GM21528 (cell line): ENCODE data around the gene CTTN.
"Not testable (repeated sequence)": the region's sequence is repeated elsewhere in the genome, so short reads cannot be mapped to it uniquely, and the experiment has no call there.

Experiments
- ATAC-seq: cut with Tn5 transposase; IDR thresholded peaks from one replicate; pipeline ENCODE4 v1.9.1; 2021; ENCODE audit warnings: mild to moderate bottlenecking, moderate library complexity; ENCODE audit not compliant: unreplicated experiment, low FRiP score

CTTN gene

DNA sequence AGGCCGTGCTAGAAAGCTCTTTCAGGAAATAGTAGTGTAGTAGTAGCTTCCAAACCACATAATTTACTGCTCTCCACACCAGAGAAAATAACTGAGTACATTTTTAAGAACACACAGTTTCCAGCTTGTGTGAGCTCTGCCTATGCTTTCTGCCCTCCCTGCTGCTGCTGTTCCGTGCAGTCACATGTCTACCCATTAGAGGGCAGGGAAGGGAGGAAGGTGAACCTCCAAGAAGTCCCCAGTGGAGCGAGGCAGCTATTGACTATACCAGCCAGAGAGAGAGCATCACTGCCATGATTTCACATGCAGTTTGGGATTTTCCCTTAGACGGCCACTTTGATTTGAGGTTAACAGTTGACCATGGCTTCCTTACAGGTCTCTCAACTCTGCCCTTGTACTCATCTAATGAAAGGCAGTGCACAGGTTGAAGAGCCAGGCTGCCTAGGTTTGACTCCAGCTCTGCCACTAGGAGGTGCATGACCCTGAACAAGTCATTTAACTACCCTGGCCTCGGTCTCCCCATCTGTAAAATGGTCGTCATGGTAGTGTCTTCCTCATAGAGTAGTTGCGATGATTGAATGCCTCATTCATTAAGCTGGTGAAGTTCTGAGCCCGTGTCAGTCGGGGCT is 19.7 kb upstream of the CTTN start:
- no peak for ATAC-seq

DNA sequence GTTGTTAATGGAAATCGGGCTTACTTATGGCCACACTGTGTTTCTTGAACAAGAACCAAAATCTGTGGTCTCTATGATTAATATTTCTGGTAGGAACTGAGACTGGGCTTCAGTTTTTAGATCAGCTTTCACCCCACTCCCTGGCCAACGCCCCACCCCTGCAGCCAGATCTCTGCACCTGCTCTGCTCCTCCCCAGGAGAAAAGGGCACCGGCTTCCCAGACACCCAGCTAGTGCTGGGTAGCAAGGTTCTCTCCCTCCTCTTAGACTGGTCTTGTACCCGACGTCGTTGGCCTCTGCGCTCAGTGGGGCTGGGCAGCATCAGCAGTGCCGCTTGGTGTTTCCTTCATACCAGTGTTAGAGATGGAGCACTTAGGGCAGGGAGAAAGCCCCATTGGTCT is 17.0 kb upstream of the CTTN start:
- ATAC-seq, result no peak

DNA sequence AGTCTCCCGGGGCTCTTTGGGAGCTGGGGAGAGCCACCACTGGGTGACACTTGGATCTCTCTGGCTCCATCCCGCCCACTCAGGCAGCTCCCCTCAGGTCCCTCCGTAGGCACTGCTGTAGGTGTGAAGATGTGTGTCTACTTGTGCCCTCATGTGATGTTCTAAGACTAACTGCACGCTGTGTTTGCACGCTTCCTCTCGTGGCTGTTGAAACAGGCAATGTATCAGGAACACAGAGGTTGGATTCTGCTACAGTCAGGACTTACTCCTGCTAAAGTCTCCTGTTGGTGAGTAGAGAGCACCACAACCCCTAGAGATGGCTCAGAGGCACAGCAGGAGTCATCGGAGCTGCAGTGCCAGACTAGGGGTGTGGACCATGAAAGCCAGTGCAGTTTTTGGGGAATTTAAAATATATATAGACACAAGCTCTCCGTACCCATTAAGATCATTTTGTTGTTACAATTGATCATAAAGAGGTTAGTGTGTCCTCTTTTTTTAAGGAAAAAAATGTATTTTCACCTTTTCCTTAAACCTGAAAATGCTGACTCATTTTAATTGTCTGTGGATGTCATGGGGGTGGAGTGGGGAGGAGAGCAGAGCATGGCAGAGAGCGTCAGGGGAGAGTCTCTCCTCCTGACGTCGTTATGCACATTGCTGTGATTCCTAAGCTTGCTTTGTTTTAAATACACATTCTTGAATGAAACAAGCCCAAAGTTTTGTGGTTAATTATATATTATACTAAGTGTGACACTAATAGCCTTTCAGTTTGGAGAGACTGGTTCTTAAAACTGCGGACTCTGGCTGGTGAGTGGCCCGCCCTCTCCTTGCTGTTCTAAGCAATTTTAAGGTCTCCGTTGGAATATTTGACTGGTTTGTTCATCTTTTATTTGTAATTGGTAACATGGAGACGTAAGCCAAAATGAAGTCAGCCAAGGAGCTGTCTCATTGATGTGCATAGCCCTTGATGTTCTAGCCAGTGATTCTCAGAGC is 16.2 kb upstream of the CTTN start:
- ATAC-seq, result no peak

DNA sequence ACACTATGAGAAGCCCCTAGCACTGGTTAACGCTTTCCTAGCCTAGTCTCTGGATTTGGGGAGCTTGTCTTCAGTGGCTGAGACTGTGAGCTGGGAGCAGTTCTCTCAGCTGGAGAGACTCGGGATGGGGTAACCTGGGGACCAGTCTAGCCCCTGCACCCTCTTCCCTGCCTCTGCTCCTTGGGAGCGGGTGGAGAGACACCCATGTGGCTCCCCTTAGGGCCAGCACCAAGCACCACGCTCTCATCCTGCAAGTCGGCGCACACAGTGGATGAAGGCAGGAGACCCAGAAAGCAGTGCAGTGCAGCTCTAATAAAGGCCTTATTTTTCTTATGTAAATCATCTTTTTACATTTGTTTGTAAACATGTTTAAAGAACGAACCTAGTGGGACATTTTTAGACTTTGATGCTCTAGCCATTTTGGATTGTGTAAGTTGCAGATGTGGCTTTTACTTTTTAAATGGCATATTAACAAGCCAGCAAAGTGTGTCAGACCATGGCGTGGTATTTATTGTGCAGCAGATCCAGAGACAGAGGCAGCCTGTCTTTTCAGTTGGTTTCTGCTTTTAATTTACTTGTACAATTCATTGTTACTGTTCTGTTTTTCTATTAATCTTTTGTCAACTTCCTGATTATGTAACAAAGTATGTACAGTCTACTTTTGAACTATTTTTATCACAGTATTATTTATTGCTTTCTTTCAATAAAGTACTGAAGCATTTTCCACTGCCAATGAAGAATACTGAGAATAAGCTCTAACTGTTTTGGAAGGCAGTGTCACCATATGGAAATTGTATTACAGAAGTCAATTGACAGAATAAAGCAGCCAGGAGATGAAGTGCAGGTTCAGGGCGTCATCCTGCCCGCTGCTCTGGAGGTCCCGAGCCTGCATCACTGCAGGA is 14.4 kb upstream of the CTTN start:
- no peak for ATAC-seq

DNA sequence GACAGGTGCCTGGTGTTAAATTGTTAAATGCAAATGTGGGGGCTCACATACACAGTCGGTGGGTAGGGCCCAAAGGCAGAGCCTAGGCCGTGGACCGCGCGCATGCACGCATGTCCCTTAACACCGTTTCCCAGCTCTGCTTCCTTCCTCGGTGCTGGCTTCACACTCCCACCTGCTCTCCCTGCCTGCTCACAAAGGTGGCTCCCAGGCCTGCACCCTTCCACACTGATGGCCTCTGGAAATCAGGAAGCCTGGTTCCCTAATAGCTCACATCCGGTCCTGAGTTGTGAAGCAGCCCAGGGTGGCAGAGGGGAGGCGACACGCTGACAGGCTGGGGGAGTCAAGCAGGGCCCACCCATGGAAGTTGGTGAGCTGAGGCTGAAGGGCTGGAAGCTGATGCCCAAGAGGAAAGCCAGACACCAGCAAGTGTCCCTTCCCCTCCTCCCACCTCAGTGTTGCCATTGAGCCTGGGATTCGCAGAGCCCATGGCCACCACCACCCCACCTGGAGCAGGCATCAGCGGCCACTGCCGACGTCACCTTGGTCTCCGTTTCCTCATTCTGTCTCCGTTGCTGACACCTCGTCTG is 13.7 kb upstream of the CTTN start:
- ATAC-seq, result no peak

DNA sequence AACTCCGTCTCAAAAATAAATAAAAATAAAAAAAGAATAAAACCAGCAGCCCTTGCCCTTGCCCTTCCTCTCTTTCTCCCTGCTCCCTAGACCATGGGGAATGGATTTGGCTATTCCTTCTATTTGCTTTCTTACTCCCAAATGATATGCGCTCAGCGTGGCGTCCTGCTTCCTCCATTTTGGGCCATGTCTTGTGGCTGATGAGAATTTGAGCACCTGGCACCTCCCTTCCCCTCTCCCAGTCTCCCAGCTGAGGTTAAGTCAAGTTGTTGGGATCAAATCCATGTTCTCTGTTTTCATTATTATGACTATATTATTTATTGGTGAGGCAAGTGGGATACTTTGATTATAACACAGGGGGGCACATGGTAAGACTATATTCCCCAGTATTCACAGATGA is 10.8 kb upstream of the CTTN start:
- no peak for ATAC-seq

DNA sequence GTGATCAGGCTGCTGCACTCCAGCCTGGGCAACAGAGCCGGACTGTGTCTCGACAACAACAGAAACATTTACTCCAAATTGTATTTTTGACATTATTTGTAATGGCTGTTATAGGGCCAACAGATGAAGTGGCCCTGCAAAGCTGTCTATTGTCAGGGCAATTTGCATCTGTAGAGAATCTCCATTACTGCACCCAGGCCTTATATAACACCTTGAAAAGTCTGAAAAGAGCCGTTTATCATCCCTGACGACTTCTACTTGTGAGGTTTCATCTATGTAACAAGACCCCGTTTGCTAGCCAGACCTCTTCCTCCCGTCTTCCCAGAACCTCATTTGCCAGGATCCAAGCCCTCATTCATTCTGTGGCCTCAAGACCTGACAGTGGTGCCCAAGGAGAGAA is 9.1 kb upstream of the CTTN start:
- ATAC-seq, result no peak

DNA sequence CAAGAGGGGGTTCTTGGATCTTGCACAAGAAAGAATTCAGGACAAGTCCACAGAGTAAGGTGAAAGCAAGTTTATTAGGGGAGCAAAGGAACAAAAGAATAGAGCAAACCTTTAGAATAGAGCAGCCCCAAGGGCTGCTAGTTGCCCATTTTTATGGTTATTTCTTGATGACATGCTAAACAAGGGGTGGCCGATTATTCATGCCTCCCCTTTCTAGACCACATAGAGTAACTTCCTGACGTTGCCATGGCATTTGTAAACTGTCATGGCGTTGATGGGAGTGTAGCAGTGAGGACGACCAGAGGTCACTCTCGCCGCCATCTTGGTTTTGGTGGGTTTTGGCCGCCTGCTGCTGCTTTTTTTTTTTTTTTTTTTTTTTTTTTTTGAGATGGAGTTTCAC is 7.4 kb upstream of the CTTN start:
- not testable (repeated sequence) for ATAC-seq

DNA sequence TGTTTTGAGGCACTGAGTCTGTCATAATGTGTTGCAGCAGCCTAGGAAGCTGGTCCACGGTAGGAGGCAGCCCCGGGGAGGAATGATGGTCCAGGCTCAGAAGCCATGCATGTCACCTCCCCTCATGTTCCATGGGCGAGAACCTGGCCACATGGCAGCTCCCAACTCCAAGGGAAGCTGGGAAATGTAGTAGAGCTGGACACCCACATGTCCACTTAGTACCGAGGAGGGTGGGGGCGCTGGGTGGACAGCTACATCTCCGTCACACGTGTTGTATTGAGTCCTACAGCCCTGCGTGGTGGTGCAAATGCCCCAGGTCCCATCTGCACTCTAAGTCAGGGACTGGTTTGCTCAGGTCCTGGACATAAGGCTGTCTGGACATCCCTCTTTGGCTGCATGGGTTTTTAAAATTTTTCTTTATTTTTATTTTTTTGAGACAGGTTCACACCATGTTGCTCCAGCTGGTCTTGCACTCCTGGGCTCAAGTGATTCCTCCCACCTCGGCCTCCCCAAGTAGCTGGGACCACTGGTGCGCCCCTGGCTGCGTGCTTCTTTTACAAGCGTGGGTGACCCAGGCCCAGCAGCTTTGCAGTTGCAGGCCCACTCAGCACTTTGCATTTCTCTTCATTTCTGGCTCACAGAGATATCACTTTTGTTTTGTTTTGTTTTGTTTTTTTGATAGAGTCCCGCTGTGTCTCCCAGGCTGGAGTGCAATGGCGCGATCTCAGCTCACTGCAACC is 3.9 kb upstream of the CTTN start:
- ATAC-seq, result no peak

DNA sequence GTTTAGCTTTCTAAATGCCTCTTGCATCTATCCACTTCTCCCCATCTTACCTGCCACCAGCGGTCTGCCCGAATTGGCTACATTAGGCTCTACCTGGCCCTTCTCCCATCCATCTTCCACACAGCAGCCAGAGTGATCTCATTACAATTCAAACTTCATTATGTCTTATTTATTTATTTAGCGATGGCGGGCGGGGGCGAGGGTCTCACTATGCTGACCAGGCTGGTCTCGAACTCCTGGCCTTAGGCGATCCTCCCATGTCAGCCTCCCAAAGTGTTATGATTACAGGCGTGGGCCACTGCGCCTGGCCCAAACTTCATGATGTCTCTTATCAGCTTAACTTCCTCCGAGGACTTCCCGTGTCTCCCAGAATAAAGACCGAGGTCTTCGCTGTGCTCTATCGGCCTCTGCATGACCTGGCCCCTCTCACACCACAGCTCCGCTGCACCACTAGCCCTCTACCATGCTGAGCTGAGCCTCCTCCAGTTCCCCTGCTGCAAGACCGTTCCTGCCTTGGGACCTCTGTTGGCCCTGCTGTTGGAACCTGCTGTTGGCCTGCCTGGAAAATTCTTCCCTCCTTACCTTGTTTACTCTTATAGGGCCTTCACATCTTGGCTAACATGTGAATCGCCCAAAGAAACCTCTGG is 870 bp upstream of the CTTN start:
- no peak for ATAC-seq

DNA sequence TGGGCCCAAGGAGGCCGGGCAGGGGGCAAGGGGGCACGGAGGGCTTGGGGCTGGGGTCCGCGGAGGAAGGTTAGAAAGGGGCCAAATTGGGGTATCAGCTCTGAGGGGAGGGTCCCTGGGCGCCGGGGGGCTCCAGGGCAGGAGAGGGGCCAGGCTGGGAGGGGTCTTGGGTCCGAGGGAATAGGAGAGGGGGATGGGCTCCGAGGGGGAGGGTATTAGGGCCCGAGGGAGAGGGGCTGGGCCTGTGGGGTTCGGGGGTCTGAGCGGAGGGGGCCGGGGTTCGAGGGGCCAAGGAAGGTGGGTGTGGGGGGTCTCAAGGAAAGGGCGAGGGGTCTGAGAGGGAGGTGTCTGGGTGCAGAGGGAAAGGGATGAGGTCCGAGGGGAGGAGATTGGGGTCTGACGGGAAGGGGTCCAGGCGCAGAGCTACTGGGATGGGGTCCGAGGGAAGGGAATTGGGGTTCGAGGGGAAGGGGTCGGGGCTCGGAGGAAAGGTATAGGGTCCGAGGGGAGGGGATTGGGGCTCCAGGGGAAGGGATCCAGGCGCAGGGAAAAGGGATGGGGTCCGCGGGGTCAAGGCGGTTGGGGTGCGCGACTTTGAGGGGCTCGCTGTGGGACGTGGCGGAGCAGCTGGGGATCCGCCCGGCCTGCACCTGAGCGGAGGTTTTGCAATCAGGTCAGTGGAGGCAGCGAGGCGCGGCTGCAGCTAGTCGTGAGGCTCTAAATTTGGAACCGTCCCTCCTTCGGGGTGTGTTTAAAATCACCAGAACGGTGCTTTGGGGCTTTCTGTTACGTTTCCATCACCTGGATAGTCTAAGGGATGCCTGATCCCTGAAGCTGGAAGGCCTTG is 728 bp downstream of the CTTN start:
- ATAC-seq, result no peak

DNA sequence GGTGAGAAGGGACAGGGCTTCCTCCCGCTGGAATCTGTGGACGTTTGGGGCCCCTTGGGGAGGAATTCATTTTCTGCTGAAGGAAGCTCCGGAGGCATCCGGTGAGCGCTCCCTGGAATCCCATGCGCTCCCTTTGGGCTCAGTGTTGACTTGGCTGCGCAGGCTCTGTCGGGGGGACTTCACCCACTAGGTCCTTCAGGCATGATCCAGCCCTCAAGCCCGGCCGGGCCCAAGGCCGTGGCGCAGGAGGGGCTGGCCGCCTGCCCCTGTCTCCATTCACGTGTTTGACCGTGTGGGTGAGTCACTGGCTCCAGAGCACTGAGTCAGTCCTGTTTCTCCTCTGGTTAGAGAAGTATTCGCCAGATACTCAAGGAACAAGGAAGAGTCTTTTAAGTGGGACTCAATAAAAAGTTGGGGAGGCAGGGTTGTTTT is 1.4 kb downstream of the CTTN start:
- no peak for ATAC-seq

DNA sequence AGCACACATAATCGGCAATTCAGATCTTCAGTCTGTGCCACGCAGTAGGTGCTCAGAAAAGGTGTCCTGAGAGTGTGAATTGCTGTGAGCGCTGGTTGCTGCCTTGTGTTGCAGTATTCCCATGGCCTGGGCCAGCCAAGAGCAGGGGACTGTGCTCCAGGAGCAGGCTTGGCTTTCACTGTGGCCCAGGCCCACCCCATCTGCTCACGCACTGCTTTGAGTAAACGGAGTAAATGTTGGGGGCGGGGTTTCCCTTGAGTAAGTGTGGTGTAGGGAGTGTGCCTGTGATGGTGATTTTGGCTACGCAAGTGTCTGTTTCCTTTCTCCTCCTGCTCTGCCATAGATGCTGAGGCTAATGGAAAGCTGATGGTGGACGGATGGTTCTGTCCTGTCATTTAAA is 2.3 kb downstream of the CTTN start:
- no peak for ATAC-seq

DNA sequence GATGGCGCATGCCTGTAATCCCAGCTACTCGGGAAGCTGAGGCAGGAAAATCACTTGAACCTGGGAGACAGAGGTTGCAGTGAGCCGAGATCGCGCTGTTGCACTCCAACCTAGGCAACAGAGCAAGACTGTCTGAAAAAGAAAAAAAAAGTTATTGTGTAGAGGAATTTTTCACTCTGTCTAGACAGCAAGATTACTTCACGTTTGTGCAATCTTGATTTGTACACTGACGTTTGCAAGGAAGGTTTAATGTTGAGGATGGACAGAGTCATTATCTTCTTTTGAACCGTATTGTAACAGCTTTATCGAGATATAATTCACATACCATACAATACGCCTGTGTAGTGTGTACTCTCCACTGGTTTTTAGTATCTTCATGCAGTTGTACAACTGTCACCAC is 3.7 kb downstream of the CTTN start:
- ATAC-seq, result no peak

DNA sequence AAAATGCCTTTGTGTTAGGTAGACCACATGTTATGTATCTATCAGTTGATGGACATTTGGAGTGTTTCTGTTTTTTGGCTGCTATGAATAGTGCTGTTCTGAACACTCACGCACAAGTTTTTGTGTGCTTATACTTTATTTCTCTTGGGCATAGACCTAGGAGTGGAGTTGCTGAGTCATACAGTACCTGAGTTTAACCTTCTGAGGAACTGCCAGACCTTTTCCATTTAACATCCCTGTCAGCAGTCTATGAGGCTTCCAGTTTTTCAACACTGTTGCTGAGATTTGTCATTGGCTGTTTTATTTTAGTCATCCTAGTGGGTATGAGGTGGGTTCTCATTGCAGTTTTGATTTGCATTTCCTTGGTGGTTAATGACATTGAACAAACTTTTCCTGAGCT is 4.4 kb downstream of the CTTN start:
- ATAC-seq, result no peak

DNA sequence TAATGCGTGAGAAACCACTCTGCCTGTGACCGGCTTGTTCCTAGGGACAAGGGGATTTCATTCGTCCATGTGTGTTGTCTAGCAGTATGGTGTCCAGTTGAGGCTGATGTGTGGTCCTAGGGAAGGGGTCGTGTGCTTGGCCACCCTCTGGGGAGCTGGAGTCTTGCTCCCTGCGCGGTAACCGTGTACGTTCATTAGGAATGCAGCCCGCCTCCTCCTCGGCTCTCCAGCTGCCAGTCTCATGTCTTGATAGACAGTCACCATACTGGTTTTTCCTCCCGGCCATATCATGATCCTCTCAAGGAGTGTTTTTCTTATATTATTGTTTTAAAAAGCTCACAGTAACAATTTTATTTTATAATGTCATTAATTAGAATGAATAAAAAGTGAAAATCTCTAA is 5.9 kb downstream of the CTTN start:
- no peak for ATAC-seq

DNA sequence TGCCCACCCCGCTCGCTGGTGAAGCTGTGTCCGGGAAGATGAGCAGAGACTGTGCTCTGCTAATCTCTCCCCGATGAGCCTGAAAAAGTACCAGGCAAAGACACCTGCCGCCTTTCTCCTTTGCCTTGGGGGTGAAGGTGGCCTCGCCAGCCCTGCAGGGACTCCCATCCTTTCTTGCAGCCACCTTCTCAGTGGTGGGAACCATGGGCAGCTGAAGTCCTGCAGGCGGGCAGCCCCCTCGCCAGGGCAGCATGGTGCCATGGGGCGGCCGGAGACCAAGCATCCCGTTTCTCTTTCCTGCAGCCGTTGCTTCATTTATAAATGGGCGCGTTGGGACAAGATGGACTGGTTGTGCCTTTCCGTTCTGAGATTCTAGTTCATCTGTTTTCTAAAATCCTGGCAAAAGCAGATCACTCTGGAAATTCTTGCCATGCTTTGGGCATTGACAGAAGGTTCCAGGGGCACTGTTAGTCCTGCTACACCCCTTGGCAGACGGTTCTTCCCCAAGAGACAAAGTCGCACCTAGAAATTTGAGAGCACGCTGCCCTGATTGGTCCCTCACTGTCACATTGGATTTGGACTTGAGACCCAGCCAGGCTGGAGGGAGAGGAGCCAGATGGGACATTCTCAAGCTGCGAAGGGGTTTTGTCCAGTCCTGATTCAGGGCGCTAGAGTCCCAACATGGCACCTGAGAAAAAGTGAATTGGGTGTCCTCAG is 7.5 kb downstream of the CTTN start:
- no peak for ATAC-seq

DNA sequence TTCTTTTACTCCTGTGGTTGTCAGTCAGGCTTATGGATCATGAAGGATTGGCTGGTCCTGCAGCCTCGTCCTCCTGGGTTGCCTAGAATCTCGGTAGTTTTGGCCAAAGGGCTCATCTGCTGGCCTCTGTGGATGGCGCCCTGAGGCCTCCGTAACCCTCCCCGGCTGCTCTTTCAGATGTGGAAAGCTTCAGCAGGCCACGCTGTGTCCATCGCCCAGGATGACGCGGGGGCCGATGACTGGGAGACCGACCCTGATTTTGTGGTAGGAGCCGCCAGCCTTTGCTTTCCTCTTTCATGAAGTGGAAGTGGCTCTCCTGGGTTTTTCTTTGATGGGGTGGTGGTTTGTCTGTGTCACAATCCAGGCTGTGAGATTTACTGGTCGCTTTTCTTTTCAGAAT is 8.8 kb downstream of the CTTN start:
- ATAC-seq, result no peak
